Measurements from ENCODE around the gene MEF2C. TPM values are rescaled to one million over a fixed set of nuclear protein-coding genes. Genes with fewer than 3 reads are reported as not detected.

Gene MEF2C
- total RNA-seq, 1 donor from 2014 or later = under 0.01 TPM

GRCh38 chr5:88693071-88693932, 189.7 kb downstream of the MEF2C start:
- Histone ChIP-seq H3K4me3 (ENCODE audit: low read depth, low read length) (no peak overlapping the region), H3K27me3 (ENCODE audit: control insufficient read depth, insufficient read depth, low read length) (peaks cover 56% of the 10 kb centered on the region), H3K36me3 (ENCODE audit: control insufficient read depth, insufficient read depth, low read length) (no peaks in the 10 kb centered on the region)
- TF ChIP-seq CTCF (IDR thresholded peaks at IDR 0.05; ENCODE audit: insufficient read depth, low read length, severe bottlenecking) = no peak
- DNase-seq (ENCODE audit: low read depth) = peak; percentile 17
- FAIRE-seq = no peak

- H3K27me3 ChIP-seq (ENCODE audit: control insufficient read depth, insufficient read depth, low read length) = peaks cover 65% of the 10 kb centered on the region
- DNase-seq (ENCODE audit: low read depth) = no peak
- no peak overlapping the region for H3K4me3 ChIP-seq (ENCODE audit: low read depth, low read length)
- no peak for TF ChIP-seq CTCF (IDR thresholded peaks at IDR 0.05; ENCODE audit: insufficient read depth, low read length, severe bottlenecking)
- H3K36me3 ChIP-seq (ENCODE audit: control insufficient read depth, insufficient read depth, low read length) = no peaks in the 10 kb centered on the region
- FAIRE-seq = no peak
These were observed 190.8 kb downstream of the MEF2C start for GRCh38 chr5:88691945-88692868.

- Histone ChIP-seq H3K36me3 (ENCODE audit: control insufficient read depth, insufficient read depth, low read length) (no peaks in the 10 kb centered on the region), H3K27me3 (ENCODE audit: control insufficient read depth, insufficient read depth, low read length) (peaks cover 71% of the 10 kb centered on the region), H3K4me3 (ENCODE audit: low read depth, low read length) (no peak overlapping the region)
- DNase-seq (ENCODE audit: low read depth) (no peak), FAIRE-seq (no peak)
- no peak for TF ChIP-seq CTCF (IDR thresholded peaks at IDR 0.05; ENCODE audit: insufficient read depth, low read length, severe bottlenecking)
These were observed 191.8 kb downstream of the MEF2C start for GRCh38 chr5:88691230-88691582.

GRCh38 chr5:88690409-88691229, 192.4 kb downstream of the MEF2C start:
- peak; percentile 98 for TF ChIP-seq CTCF (IDR thresholded peaks at IDR 0.05; ENCODE audit: insufficient read depth, low read length, severe bottlenecking)
- Histone ChIP-seq H3K36me3 (ENCODE audit: control insufficient read depth, insufficient read depth, low read length) (no peaks in the 10 kb centered on the region), H3K4me3 (ENCODE audit: low read depth, low read length) (no peak overlapping the region), H3K27me3 (ENCODE audit: control insufficient read depth, insufficient read depth, low read length) (peaks cover 74% of the 10 kb centered on the region)
- FAIRE-seq (no peak), DNase-seq (ENCODE audit: low read depth) (peak; percentile 33)

GRCh38 chr5:88689668-88690408, 193.1 kb downstream of the MEF2C start:
- Histone ChIP-seq H3K4me3 (ENCODE audit: low read depth, low read length) (no peak overlapping the region), H3K36me3 (ENCODE audit: control insufficient read depth, insufficient read depth, low read length) (no peaks in the 10 kb centered on the region), H3K27me3 (ENCODE audit: control insufficient read depth, insufficient read depth, low read length) (peaks cover 78% of the 10 kb centered on the region)
- DNase-seq (ENCODE audit: low read depth) = no peak
- TF ChIP-seq CTCF (IDR thresholded peaks at IDR 0.05; ENCODE audit: insufficient read depth, low read length, severe bottlenecking) = no peak
- no peak for FAIRE-seq
